ENCODE measurements around the gene PCBP2. TPM values are rescaled to one million over a fixed set of nuclear protein-coding genes. Genes with fewer than 3 reads are reported as not detected.

The PCBP2 gene
- total and polyA plus RNA-seq, 2 of the 4 experiments (the other 2 are of a cell fraction): 190 to 586 TPM

DNA sequence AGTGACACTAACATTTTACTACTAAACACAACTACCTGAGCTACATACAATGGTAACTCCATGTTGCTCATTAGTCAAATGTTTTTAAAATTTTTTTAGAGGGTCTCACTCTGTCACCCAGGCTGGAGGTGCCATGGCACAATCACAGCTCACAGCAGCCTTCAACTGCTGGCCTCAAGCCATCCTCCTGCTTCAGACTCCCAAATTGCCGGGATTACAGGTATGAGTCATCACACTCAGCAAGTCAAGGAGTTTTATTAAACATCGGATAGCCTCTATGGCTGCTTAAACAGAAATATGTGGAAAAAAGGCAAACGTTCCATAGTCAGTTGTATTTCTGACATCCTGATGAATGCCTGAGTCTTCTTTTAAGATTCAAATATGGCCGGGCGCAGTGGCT lies 66.5 kb downstream of the PCBP2 start:
- H4K5ac ChIP-seq (ENCODE audit: low read depth, low read length): no peak overlapping the region
- H3K23ac ChIP-seq (ENCODE audit: low read depth, low read length): no peak overlapping the region
- peak; percentile 16; the same call in 1 of the 2 replicates for ATAC-seq (ENCODE audit: low read depth)
- H2BK5ac ChIP-seq (ENCODE audit: low read depth, low read length, poor library complexity, severe bottlenecking): no peak overlapping the region
- dilution Hi-C loops (cut with HindIII; ENCODE audit: low sequenced_read_pairs, unreplicated experiment): no loop called here
- H3K18ac ChIP-seq (ENCODE audit: low read depth, low read length): no peak overlapping the region
- H3K9me1 ChIP-seq (ENCODE audit: insufficient read depth, low read length): no peaks in the 10 kb centered on the region
- WGBS, 2 experiments (ENCODE audit: extremely low coverage in 2 of 2, insufficient read length in 1 of 2): 78% methylated on average over 3 of the region's 5 CpGs; no CpG with 5 or more reads in 1 of the 2 experiments
- H2BK15ac ChIP-seq (ENCODE audit: low read depth, low read length): no peak overlapping the region
- no peak overlapping the region for H4K91ac ChIP-seq (ENCODE audit: insufficient read depth, low read depth, low read length)
- intact Hi-C loops (cut with micrococcal nuclease): no loop called here
- no TSS peak for BruUV-seq (replicated peaks)
- no peak overlapping the region for H2BK120ac ChIP-seq (ENCODE audit: low read depth, low read length)
- no peak overlapping the region for H3K27ac ChIP-seq (ENCODE audit: insufficient read depth, low read length)
- H2AK5ac ChIP-seq (ENCODE audit: low read depth, low read length): no peak overlapping the region
- H3K4me3 ChIP-seq (ENCODE audit: insufficient read depth, low read depth, low read length): no peak overlapping the region
- no peak overlapping the region for H2AK9ac ChIP-seq (replicated peaks; ENCODE audit: low read depth, low read length, poor library complexity)
- CTCF ChIA-PET: interaction anchor here (1.0 kb wide), 1 partner anchor 10 kb away, joined by 3 read pairs; no protein-coding TSS in a partner anchor
- no peak overlapping the region for H4K8ac ChIP-seq (ENCODE audit: low read depth in 2 of 2, low read length in 2 of 2)
- H3K14ac ChIP-seq (replicated peaks; ENCODE audit: low read depth, low read length): no peak overlapping the region
- no peak overlapping the region for H2AFZ ChIP-seq (replicated peaks; ENCODE audit: low read length, poor library complexity)
- TF ChIP-seq MAFK (IDR thresholded peaks at IDR 0.05; ENCODE audit: low read depth, low read length) (no peak), FOS (IDR thresholded peaks at IDR 0.05; ENCODE audit: low read depth, low read length) (peak; percentile 54; the same call in 1 of the 2 replicates)
- POLR2A ChIA-PET (ENCODE audit: unreplicated experiment): no interaction called here
- peaks cover 0 to 3% of the 10 kb centered on the region in 2 experiments; a peak in 1 of 4 replicates for H3K79me1 ChIP-seq (ENCODE audit: low read depth in 1 of 2, low read length in 2 of 2)
- no peak overlapping the region for H3K56ac ChIP-seq (ENCODE audit: extremely low read depth, insufficient read depth, low read length)
- H4K20me1 ChIP-seq (ENCODE audit: insufficient read depth, low read length): no peaks in the 10 kb centered on the region; the same call in 1 of the 2 replicates
- H3K9ac ChIP-seq (ENCODE audit: low read depth, low read length): no peak overlapping the region
- peaks cover 49% of the 10 kb centered on the region for H3K36me3 ChIP-seq (ENCODE audit: control insufficient read depth, insufficient read depth, low read length)
- in situ Hi-C loops (cut with MboI; ENCODE audit: low sequenced_read_pairs): loop anchor here (10.0 kb wide), 1 partner anchor 304 kb away; no protein-coding TSS in a partner anchor
- H3K4me2 ChIP-seq (ENCODE audit: low read depth, low read length): no peak overlapping the region
- H3K27me3 ChIP-seq (ENCODE audit: control insufficient read depth, insufficient read depth, low read length): no peaks in the 10 kb centered on the region
- H3K4me1 ChIP-seq (ENCODE audit: control insufficient read depth, insufficient read depth, low read length): peaks cover 2% of the 10 kb centered on the region; the same call in 1 of the 2 replicates
- no peaks in the 10 kb centered on the region for H3K9me3 ChIP-seq (ENCODE audit: control insufficient read depth, insufficient read depth, low read length)
- DNase-seq: peak; percentile 41
- no peak overlapping the region for H2BK20ac ChIP-seq (ENCODE audit: low read depth, low read length)
- no peak overlapping the region for H3K4ac ChIP-seq (ENCODE audit: low read depth, low read length)

Measured in IMR-90 (cell line).